Calu3 (cell line): ENCODE measurements around the gene GIMAP7. TPM values are rescaled to one million over a fixed set of nuclear protein-coding genes. Genes with fewer than 3 reads are reported as not detected.

Source experiments
- BruUV-seq: library from RNA; stranded (reverse); fragments of 400-500 nt; replicated peaks from 2 replicates; lab custom pipeline; 2021; lab: Mats Ljungman, UMichigan
- CTCF ChIA-PET: fragments of 300-600 bp; sonication (Branson Sonifier 250); formaldehyde crosslinking; loops from one replicate; lab custom pipeline; 2022; ENCODE audit warnings: antibody characterized with exemption; lab: Charles Lee
- DNase-seq: peaks from one replicate; pipeline ENCODE4 v3.0.0; 2022
- H3K27ac Mint-ChIP-seq: one replicate; pipeline ENCODE4 v1.8.0; 2022; ENCODE audit warnings: mixed read lengths; ENCODE audit not compliant: unreplicated experiment
- H3K27me3 Mint-ChIP-seq: one replicate; pipeline ENCODE4 v1.8.0; 2022; ENCODE audit warnings: mixed read lengths; ENCODE audit not compliant: unreplicated experiment
- H3K36me3 Mint-ChIP-seq: one replicate; pipeline ENCODE4 v1.8.0; 2022; ENCODE audit warnings: mild to moderate bottlenecking, moderate library complexity, mixed read lengths; ENCODE audit not compliant: insufficient read depth, unreplicated experiment
- H3K4me1 Mint-ChIP-seq: one replicate; pipeline ENCODE4 v1.8.0; 2022; ENCODE audit warnings: mild to moderate bottlenecking, low read depth, mixed read lengths; ENCODE audit not compliant: unreplicated experiment
- H3K4me3 Mint-ChIP-seq: one replicate; pipeline ENCODE4 v1.8.0; 2022; ENCODE audit warnings: mild to moderate bottlenecking, low read depth, moderate library complexity, mixed read lengths; ENCODE audit not compliant: unreplicated experiment
- H3K9me3 Mint-ChIP-seq: one replicate; pipeline ENCODE4 v1.8.0; 2022; ENCODE audit warnings: low read depth, mixed read lengths; ENCODE audit not compliant: unreplicated experiment
- CTCF ChIP-seq: fragments of 200-600 bp; IDR thresholded peaks from one replicate; pipeline ENCODE4 v1.8.0; 2022; ENCODE audit warnings: antibody characterized with exemption; ENCODE audit not compliant: unreplicated experiment
- intact Hi-C: fragments of 100-400 bp; cut with micrococcal nuclease; formaldehyde crosslinking; loops from one replicate; pipeline ENCODE4 v1.10.0; 2022; ENCODE audit not compliant: unreplicated experiment
- total RNA-seq: library from RNA; stranded (reverse); gene quantifications from 2 replicates; pipeline ENCODE4 v1.2.3, GENCODE V29; 2022

The GIMAP7 gene
- total RNA-seq, 1 experiment from 2014 or later: not detected

GRCh38 chr7:150503581-150503980, 11.1 kb upstream of the GIMAP7 start:
- TF ChIP-seq CTCF: no peak
- CTCF ChIA-PET: no interaction called here
- no peak for DNase-seq
- Mint-ChIP-seq H3K27ac (no peak overlapping the region), H3K27me3 (peaks cover 32% of the 10 kb centered on the region), H3K9me3 (no peaks in the 10 kb centered on the region), H3K36me3 (no peaks in the 10 kb centered on the region), H3K4me1 (no peaks in the 10 kb centered on the region), H3K4me3 (no peak overlapping the region)
- no TSS peak for BruUV-seq
- intact Hi-C loops: no loop called here

GRCh38 chr7:150507947-150508602, 6.6 kb upstream of the GIMAP7 start:
- intact Hi-C loops: no loop called here
- CTCF ChIA-PET: no interaction called here
- Mint-ChIP-seq H3K4me1 (no peaks in the 10 kb centered on the region), H3K36me3 (no peaks in the 10 kb centered on the region), H3K27ac (no peak overlapping the region), H3K4me3 (no peak overlapping the region), H3K27me3 (peaks cover 43% of the 10 kb centered on the region), H3K9me3 (no peaks in the 10 kb centered on the region)
- no peak for DNase-seq
- no TSS peak for BruUV-seq
- TF ChIP-seq CTCF: no peak

GRCh38 chr7:150511048-150511447, 3.6 kb upstream of the GIMAP7 start:
- intact Hi-C loops: no loop called here
- no peak overlapping the region for H3K4me3 Mint-ChIP-seq
- no TSS peak for BruUV-seq
- no peaks in the 10 kb centered on the region for H3K9me3 Mint-ChIP-seq
- no peaks in the 10 kb centered on the region for H3K4me1 Mint-ChIP-seq
- TF ChIP-seq CTCF: no peak
- DNase-seq: no peak
- CTCF ChIA-PET: interaction anchor here (0.6 kb wide), 1 partner anchor 476 kb away, joined by 3 read pairs; no protein-coding TSS in a partner anchor
- no peaks in the 10 kb centered on the region for H3K36me3 Mint-ChIP-seq
- no peak overlapping the region for H3K27ac Mint-ChIP-seq
- H3K27me3 Mint-ChIP-seq: peaks cover 44% of the 10 kb centered on the region

GRCh38 chr7:150513758-150514157, 914 bp upstream of the GIMAP7 start:
- Mint-ChIP-seq H3K36me3 (no peaks in the 10 kb centered on the region), H3K4me1 (no peaks in the 10 kb centered on the region), H3K9me3 (no peaks in the 10 kb centered on the region), H3K27ac (no peak overlapping the region), H3K4me3 (no peak overlapping the region), H3K27me3 (peaks cover 32% of the 10 kb centered on the region)
- BruUV-seq: no TSS peak
- CTCF ChIA-PET: no interaction called here
- intact Hi-C loops: no loop called here
- DNase-seq: no peak
- no peak for TF ChIP-seq CTCF
